Central memory CD8-positive, alpha-beta T cell (primary cell): ENCODE results near the gene RBPJL.
"Not testable (repeated sequence)": the region's sequence is repeated elsewhere in the genome, so short reads cannot be mapped to it uniquely, and the experiment has no call there.

ENCODE experiments used
- ATAC-seq: fragments of 150-1000 bp; cut with Tn5 transposase; replicated peaks from 2 replicates; pipeline ENCODE4 v1.10.0; 2022; ENCODE audit warnings: mild to moderate bottlenecking, moderate FRiP score, moderate number of reproducible peaks; ENCODE audit not compliant: poor library complexity, severe bottlenecking; ENCODE audit errors: extremely low read depth
- DNase-seq, 2 donors: peaks; one replicate each; pipeline ENCODE4 v3.0.0; 2021; ENCODE audit warnings: low spot score in 2 of 2
- H3K27ac Mint-ChIP-seq: one replicate; pipeline ENCODE4 v1.8.0; 2022; ENCODE audit warnings: low read depth, mild to moderate bottlenecking, moderate library complexity, mixed read lengths
- H3K27me3 Mint-ChIP-seq: one replicate; pipeline ENCODE4 v1.8.0; 2022; ENCODE audit warnings: mixed read lengths
- H3K36me3 Mint-ChIP-seq: one replicate; pipeline ENCODE4 v1.8.0; 2022; ENCODE audit warnings: mild to moderate bottlenecking, moderate library complexity, mixed read lengths; ENCODE audit not compliant: insufficient read depth
- H3K4me1 Mint-ChIP-seq: one replicate; pipeline ENCODE4 v1.8.0; 2022; ENCODE audit warnings: mixed read lengths
- H3K4me3 Mint-ChIP-seq: one replicate; pipeline ENCODE4 v1.8.0; 2022; ENCODE audit warnings: mild to moderate bottlenecking, moderate library complexity, mixed read lengths
- H3K9me3 Mint-ChIP-seq: one replicate; pipeline ENCODE4 v1.8.0; 2022; ENCODE audit warnings: mixed read lengths

RBPJL gene

DNA sequence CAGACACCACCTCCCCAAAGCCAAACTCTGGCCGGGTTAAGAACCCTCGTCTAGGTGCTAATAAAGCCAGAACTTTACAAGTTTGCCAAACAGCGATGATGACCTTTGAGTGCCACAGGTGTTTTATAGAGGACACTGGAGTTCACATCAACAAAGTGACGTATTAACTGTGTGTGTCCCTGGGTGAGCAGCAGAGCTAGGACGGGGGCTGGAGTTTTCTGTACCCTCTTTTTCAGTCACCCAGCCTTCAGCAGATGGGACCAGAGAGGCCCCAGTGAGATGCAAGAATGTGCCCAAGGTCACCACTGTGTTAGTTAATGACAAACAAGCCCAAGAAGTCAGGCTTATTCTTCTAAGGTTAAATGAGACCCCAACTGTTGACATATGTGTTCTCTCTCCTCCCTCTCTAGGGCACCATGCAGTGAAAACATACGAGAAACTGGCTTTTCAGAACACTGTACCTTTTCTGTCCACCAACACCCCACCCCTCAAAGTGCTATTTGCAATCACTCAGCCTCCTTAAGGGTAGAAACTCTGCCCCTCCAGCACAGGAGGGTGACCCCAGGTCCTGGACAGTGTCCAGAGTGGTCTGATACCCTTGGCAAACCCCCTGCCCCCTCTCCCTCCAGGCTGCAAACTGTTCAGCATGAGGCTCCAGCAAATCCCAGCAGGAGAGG lies 36.4 kb downstream of the RBPJL start:
- Mint-ChIP-seq H3K27me3 (peaks cover 9% of the 10 kb centered on the region), H3K27ac (no peak overlapping the region), H3K36me3 (no peaks in the 10 kb centered on the region), H3K4me1 (peaks cover 7% of the 10 kb centered on the region), H3K9me3 (no peaks in the 10 kb centered on the region), H3K4me3 (no peak overlapping the region)
- ATAC-seq (no peak), DNase-seq (no peak)

DNA sequence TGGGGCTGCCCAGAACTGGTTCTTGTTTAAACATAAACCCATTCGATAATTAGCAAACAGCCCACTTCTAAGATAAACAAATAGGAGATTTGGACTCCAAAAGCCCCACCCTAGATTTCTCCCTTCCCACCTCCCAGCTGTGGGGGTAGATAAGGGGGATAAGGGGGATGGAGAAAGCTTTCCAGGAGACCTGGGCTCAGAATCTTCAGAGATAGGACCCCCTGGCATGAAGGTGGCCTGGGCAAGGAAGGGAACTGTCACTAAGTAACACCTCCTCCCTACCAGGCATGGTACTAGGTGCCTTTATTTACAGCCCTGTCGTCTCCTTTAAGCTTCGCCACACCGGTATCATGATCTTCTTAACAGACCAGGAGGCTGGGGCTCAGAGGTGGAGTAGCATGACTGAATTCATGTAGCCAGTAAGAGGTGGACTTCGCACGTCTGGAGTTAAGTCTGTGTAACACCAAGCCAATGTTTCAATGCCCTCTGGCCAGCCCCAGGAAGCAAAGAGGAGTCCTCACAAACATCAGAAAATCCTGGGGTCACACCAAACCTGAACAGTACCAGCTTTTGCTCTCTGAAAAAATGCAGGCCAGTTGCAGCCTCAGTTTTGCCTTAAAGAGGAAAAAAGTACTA lies 37.0 kb downstream of the RBPJL start:
- Mint-ChIP-seq H3K4me3 (no peak overlapping the region), H3K27ac (no peak overlapping the region), H3K4me1 (peaks cover 11% of the 10 kb centered on the region), H3K27me3 (peaks cover 9% of the 10 kb centered on the region), H3K36me3 (no peaks in the 10 kb centered on the region), H3K9me3 (no peaks in the 10 kb centered on the region)
- no peak for DNase-seq
- ATAC-seq, result no peak

DNA sequence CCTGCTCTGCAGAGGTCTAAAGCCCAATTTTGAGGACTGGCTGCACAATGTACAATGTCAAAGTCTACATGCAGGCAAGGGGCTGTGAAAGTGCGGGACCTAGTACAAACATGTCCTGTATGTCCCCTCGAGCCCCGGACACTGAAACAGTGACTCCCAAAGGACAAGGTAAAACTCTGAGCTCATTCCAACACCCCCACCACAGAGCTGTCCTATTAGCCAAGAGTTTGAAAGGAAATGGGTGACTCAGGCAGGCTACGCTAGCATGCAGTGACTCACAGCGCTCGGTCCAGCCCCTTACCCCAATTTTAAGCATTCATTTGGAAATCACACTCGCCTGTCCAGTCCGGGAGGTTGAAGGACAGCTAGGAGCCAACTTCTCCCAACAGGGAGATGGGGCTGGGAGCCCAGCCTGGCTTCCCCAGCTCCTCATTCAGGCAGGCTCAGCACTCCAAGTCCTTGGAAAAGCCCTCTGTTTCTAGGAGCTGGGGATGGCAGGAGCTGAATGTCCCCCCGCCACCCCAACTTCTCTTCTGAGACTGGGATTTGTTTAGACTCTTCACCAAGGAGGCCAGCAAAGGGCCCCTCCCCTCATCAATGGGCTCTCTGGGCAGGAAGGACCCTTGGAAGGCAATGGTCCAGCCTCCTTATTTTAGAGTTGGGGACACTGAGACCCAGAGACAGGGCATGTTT lies 37.7 kb downstream of the RBPJL start:
- ATAC-seq, result no peak
- Mint-ChIP-seq H3K27me3 (peaks cover 9% of the 10 kb centered on the region), H3K4me1 (peaks cover 12% of the 10 kb centered on the region), H3K36me3 (no peaks in the 10 kb centered on the region), H3K9me3 (no peaks in the 10 kb centered on the region), H3K27ac (no peak overlapping the region), H3K4me3 (no peak overlapping the region)
- DNase-seq, result no peak

DNA sequence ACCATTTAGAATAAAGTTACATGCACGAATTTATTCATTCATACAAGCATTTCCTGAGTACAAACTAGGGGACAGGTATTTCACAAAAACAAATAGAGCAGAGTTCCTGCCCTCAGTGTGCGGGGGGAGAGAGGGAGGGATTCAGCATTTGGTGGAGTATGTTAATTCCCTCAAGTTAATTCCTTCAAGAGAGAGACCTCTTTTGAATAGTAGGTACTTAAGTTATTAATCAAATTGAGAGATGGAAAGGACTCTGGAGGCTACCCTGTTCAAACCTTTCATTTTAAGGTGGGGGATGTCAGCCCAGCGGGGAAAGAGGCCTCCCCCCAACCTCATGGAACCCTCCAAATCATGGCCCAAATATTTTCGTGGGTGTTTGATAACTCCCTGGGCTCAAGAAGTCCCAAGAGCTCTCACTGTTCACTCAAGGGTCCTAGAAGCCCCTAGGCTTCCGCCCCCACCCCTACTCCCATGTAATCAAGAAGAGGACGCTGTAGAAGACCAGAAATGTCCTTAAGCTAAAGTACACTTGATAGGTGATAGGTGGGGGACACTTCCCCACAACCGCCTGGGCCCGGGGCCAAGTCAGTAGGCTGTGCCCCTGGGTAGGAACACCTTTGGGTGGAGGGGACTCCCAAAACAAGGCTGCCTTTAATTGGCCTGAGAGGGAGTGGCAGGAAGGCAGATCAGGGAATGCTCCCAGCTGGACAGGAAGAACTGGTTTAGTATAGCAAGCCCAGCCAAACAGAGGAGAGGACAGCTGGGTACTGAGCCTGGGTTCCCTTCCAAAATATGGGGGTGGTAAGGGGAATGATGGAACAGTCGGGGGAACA lies 38.7 kb downstream of the RBPJL start:
- H3K9me3 Mint-ChIP-seq, result no peaks in the 10 kb centered on the region
- H3K4me1 Mint-ChIP-seq, result peaks cover 12% of the 10 kb centered on the region
- peaks cover 9% of the 10 kb centered on the region for H3K27me3 Mint-ChIP-seq
- no peak for ATAC-seq
- DNase-seq, result no peak
- no peak overlapping the region for H3K27ac Mint-ChIP-seq
- no peak overlapping the region for H3K4me3 Mint-ChIP-seq
- no peaks in the 10 kb centered on the region for H3K36me3 Mint-ChIP-seq

DNA sequence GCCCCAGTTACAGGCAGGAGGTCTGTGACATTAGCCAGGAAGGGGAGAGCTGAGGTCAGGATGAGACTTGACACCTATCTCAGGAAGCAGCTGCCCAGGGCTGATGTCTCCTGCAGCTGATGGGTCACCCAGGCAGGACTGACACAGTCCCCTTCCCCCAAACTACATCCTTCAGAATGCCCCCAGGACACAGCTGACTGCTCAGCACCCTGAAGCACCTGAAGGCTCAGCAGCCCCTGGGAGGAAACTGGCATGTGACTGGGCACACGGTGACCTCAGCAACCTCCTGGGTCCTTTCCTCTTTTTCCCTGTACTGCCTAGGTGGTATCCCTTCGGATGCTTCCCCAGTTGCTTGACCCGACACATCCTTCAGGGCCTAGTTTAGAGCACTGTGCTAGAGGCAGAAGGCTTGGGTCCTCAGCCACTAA lies 39.7 kb downstream of the RBPJL start:
- ATAC-seq (no peak), DNase-seq (no peak)
- Mint-ChIP-seq H3K36me3 (no peaks in the 10 kb centered on the region), H3K4me3 (no peak overlapping the region), H3K4me1 (peaks cover 12% of the 10 kb centered on the region), H3K27me3 (peaks cover 9% of the 10 kb centered on the region), H3K27ac (no peak overlapping the region), H3K9me3 (no peaks in the 10 kb centered on the region)

DNA sequence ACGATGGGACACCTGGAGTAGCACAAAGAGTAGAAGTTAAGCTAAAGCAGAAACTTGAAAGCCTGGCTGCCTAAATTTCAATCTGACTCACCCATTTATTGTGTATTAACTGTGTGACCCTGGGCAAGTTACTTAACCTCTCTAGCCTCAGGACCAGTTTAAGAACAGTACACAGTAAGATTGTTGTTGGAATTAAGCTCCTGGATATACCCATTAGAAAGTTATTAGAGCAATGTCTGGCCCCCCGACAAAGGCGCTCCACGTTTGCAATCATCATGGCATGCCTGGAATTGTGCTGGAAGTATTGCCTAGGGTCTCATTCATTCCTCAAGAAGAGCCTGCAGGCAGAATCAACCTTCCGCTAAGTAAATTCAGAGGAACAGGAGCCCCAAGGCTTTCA lies 40.2 kb downstream of the RBPJL start:
- H3K27ac Mint-ChIP-seq, result no peak overlapping the region
- H3K4me1 Mint-ChIP-seq, result peaks cover 12% of the 10 kb centered on the region
- no peak for DNase-seq
- no peak for ATAC-seq
- peak overlapping the region; percentile 76 for H3K4me3 Mint-ChIP-seq
- H3K27me3 Mint-ChIP-seq, result peaks cover 9% of the 10 kb centered on the region
- no peaks in the 10 kb centered on the region for H3K36me3 Mint-ChIP-seq
- no peaks in the 10 kb centered on the region for H3K9me3 Mint-ChIP-seq

DNA sequence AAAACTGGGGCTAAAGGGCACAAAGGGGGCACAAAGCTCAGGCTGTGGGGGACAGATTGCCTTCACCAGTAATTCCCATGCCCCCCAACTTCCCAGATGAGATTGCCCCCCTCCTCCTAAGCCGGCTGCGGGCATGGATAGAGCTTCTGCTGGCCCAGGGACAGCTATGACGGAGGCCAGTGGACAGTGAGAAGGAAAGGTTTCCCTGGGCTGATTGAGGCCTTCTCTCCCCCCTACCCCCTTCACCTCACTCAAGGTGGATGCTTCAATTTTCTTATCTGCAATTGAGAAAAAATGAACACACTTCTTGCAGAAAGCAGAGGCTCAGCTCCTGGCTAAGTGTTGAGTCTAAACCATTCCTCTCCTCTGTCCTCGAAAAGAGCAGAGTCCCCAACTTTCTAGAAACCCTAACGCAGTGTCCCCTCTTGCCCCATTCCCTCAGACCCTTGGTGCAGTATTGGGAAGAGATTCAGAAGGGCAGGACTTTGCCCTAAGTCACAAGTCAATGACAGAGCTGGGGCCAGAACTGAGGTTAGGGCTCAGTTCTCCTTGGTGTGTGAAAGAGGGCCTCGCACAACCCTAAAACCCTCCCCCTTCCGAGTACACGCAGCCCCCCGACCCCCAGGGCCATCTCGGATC lies 40.8 kb downstream of the RBPJL start:
- H3K36me3 Mint-ChIP-seq, result no peaks in the 10 kb centered on the region

DNA sequence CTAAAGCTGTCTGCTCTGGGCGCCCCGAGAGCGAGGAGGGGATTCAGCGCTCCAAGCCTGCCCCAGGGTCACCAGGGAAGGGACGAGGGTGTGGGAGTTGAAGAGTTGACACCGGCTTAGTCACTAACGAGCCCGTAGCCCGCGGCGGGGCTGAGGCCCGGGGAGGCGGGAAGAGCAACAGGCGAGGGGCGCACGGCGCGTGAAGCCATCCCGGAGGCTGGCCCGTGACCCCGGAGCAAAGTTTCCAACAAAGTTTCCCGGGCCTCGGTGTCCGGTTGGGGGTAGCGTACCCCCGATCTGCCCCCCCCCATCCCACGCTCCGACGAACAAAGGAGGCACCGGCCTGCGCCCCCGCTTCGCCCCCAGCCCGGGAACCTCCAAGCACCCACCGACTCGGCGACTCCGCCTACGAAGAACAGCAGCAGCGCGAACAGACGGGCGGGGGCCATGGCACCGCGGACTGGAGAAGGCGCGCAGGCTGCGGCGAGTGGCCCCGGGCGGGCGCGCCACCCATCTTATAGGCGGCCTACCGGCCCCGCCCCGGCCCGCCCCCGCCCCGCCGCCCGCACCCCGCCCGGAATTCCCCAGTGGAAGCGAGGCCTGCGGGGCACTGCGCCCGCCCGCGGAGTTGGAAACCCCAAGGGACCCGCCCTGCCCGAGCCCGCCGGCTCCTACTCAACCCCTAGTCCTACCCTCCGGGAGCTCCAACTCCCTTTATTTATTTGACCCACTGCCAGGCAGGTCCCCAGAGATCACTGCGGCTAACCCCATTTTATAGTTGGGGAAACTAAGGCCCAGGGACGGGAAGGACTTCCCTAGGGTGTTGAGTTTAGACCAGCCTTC lies 41.5 kb downstream of the RBPJL start, which contains the start of gene SDC4:
TSS of gene SDC4 (minus strand) at position 489 of the 843 bp plus-strand sequence. CDS start at position 449, 40 bp downstream.
- Mint-ChIP-seq H3K27ac (peak within 1 kb of the TSS; percentile 46), H3K9me3 (no peaks in the 10 kb centered on the region), H3K4me1 (peaks cover 12% of the 10 kb centered on the region), H3K4me3 (peak within 1 kb of the TSS; percentile 76), H3K36me3 (no peaks in the 10 kb centered on the region), H3K27me3 (peaks cover 9% of the 10 kb centered on the region)
- ATAC-seq (peak; percentile 83), DNase-seq (no peak)

More for the DNA sequence above, 40.8 kb downstream of the RBPJL start:
- no peak for DNase-seq
- no peaks in the 10 kb centered on the region for H3K9me3 Mint-ChIP-seq
- H3K27ac Mint-ChIP-seq, result peak overlapping the region; percentile 46
- peaks cover 12% of the 10 kb centered on the region for H3K4me1 Mint-ChIP-seq
- peak overlapping the region; percentile 76 for H3K4me3 Mint-ChIP-seq
- peak; percentile 26 for ATAC-seq
- H3K27me3 Mint-ChIP-seq, result peaks cover 9% of the 10 kb centered on the region

DNA sequence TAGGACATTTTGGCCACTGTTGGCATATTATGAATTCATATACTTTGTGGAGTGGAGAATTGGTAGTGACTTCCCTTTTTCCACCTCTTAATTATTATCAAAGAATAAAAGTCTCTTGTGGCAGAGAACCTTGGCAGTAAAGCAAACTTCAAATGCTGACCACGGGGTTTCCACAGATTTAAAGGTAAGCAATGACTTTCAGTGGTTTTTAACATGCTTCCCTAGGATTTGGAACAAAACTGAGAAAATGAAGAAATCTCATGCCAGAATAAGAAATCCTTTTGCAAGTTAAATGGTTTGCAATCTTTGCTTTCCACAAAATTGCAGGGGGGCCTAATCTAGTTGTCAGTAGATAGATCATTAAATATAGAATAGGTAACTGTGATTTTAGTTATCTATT lies 43.6 kb downstream of the RBPJL start:
- DNase-seq, result no peak
- H3K4me3 Mint-ChIP-seq, result no peak overlapping the region
- no peak for ATAC-seq
- no peaks in the 10 kb centered on the region for H3K36me3 Mint-ChIP-seq
- peaks cover 13% of the 10 kb centered on the region for H3K4me1 Mint-ChIP-seq
- H3K27ac Mint-ChIP-seq, result no peak overlapping the region
- peaks cover 9% of the 10 kb centered on the region for H3K27me3 Mint-ChIP-seq
- no peaks in the 10 kb centered on the region for H3K9me3 Mint-ChIP-seq

DNA sequence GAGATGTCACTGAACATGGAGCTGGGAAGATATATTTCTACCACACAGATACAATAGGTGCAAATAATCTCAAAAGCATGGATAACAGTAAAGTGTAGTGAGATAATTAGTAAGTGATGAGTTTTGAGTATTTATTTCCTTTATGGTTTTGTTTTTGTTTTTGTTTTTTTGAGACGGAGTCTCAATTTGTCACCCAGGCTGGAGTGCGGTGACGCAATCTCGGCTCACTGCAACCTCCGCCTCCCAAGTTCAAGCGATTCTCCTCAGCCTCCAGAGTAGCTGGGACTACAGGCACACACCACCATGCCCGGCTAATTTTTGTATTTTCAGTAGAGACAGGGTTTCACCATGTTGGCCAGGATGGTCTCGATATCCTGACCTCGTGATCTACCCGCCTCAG lies 44.2 kb downstream of the RBPJL start:
- H3K9me3 Mint-ChIP-seq, DNase-seq, H3K4me3 Mint-ChIP-seq, H3K27me3 Mint-ChIP-seq, ATAC-seq, H3K27ac Mint-ChIP-seq, H3K36me3 Mint-ChIP-seq: not testable (repeated sequence)
- peaks cover 18% of the 10 kb centered on the region for H3K4me1 Mint-ChIP-seq

DNA sequence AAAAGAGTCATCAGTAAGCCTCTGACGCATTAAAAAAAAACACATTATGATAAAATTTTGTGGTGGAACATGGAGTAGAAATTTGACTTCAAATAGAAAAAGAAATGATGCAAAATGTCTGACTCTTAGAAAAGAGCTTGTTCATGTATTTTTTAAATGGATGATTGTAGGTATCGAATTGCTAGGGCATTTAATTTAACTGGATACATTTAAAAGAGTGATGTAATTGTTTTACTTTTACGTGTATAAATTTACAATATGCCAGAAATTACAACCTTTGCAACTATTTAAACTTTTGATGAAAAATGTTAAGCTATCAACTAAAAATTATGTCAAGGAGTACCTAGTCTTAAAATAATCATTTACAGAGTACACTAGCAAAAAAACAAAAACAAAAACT lies 46.1 kb downstream of the RBPJL start:
- Mint-ChIP-seq H3K9me3 (no peaks in the 10 kb centered on the region), H3K4me3 (no peak overlapping the region), H3K36me3 (no peaks in the 10 kb centered on the region), H3K27me3 (no peaks in the 10 kb centered on the region), H3K27ac (no peak overlapping the region), H3K4me1 (peaks cover 12% of the 10 kb centered on the region)
- ATAC-seq, result no peak
- no peak for DNase-seq
